Vagina (tissue), 2 donors: ENCODE results near the gene DPP10.

Experiments
- CTCF ChIP-seq, 3 experiments: fragments of 450-650 bp in 2 of 3; fragments of 200-600 bp in 1 of 3; sonication (generic) in 1 of 3; IDR thresholded peaks; one replicate each; pipeline ENCODE4 v1.5.1; 2017 to 2019; ENCODE audit warnings: antibody characterized with exemption in 3 of 3, mild to moderate bottlenecking in 2 of 3, moderate library complexity in 2 of 3
- POLR2A ChIP-seq, 2 donors: fragments of 450-650 bp; IDR thresholded peaks; one replicate each; pipeline ENCODE4 v1.6.1; 2017; ENCODE audit warnings: antibody characterized with exemption in 2 of 2, mild to moderate bottlenecking in 2 of 2, moderate library complexity in 2 of 2
- POLR2AphosphoS5 ChIP-seq, 2 donors: sonication (generic); formaldehyde crosslinking; IDR thresholded peaks; one replicate each; pipeline ENCODE4 v1.9.0; 2017; ENCODE audit warnings: antibody characterized with exemption in 2 of 2, mild to moderate bottlenecking in 2 of 2, low read depth in 1 of 2; ENCODE audit not compliant: insufficient read depth in 1 of 2

- TF ChIP-seq CTCF (IDR thresholded peaks at IDR 0.05), result no peak
- TF ChIP-seq POLR2A (IDR thresholded peaks at IDR 0.05), result no peak
- no peak for TF ChIP-seq POLR2AphosphoS5 (IDR thresholded peaks at IDR 0.05; ENCODE audit: insufficient read depth in 1 of 2, low read depth in 1 of 2)
Measured at GRCh38 chr2:114642988-114643553, 200.6 kb downstream of the DPP10 start.
